Neural progenitor cell (in vitro differentiated cells): ENCODE results near the gene GNAI1. TPM values are rescaled to one million over a fixed set of nuclear protein-coding genes. Genes with fewer than 3 reads are reported as not detected.

ENCODE experiments used
- DNase-seq: peaks from one replicate; pipeline ENCODE4 v3.0.0-alpha.2; 2016; ENCODE audit warnings: low spot score
- H2AFZ ChIP-seq: fragments of 200-600 bp; sonication (generic); replicated peaks from 2 replicates; pipeline ENCODE4 v1.6.1; 2016; ENCODE audit warnings: antibody characterized with exemption
- H3F3A ChIP-seq: fragments of 200-600 bp; sonication (generic); 2 replicates; pipeline ENCODE4 v1.6.1; 2016; ENCODE audit warnings: antibody characterized with exemption, low read depth
- H3K27ac ChIP-seq: fragments of 200-600 bp; sonication (generic); 2 replicates; pipeline ENCODE4 v1.5.1; 2016; ENCODE audit warnings: mild to moderate bottlenecking
- H3K27me3 ChIP-seq: fragments of 200-600 bp; sonication (generic); 2 replicates; pipeline ENCODE4 v1.6.1; 2016; ENCODE audit warnings: mild to moderate bottlenecking, moderate library complexity
- H3K36me3 ChIP-seq: fragments of 200-600 bp; sonication (generic); 2 replicates; pipeline ENCODE4 v1.5.1; 2016
- H3K4me1 ChIP-seq: fragments of 200-600 bp; sonication (generic); 2 replicates; pipeline ENCODE4 v1.6.1; 2016; ENCODE audit warnings: mixed run types
- H3K4me2 ChIP-seq: fragments of 200-600 bp; sonication (generic); 2 replicates; pipeline ENCODE4 v1.6.1; 2016
- H3K4me3 ChIP-seq: fragments of 200-600 bp; sonication (generic); 2 replicates; pipeline ENCODE4 v1.5.1; 2016
- H3K79me2 ChIP-seq: fragments of 200-600 bp; sonication (generic); 2 replicates; pipeline ENCODE4 v1.6.1; 2016; ENCODE audit warnings: low read depth
- H3K9ac ChIP-seq: fragments of 200-600 bp; sonication (generic); 2 replicates; pipeline ENCODE4 v1.6.1; 2016
- H3K9me3 ChIP-seq: fragments of 200-600 bp; sonication (generic); 2 replicates; pipeline ENCODE4 v1.5.1; 2016; ENCODE audit warnings: low read depth
- H4K20me1 ChIP-seq: fragments of 200-600 bp; sonication (generic); 2 replicates; pipeline ENCODE4 v1.6.1; 2016; ENCODE audit warnings: low read depth
- H3K27ac Mint-ChIP-seq: 3 replicates; pipeline ENCODE4 v1.8.0; 2021; ENCODE audit warnings: mixed read lengths
- H3K27me3 Mint-ChIP-seq: 2 replicates; pipeline ENCODE4 v1.8.0; 2022; ENCODE audit warnings: low read depth, mild to moderate bottlenecking, inconsistent platforms, moderate library complexity, mixed read lengths; ENCODE audit not compliant: insufficient read depth
- H3K36me3 Mint-ChIP-seq: 3 replicates; pipeline ENCODE4 v1.8.0; 2021; ENCODE audit warnings: mixed read lengths
- H3K4me1 Mint-ChIP-seq: 3 replicates; pipeline ENCODE4 v1.8.0; 2021; ENCODE audit warnings: mixed read lengths
- H3K4me3 Mint-ChIP-seq: 3 replicates; pipeline ENCODE4 v1.8.0; 2021; ENCODE audit warnings: mild to moderate bottlenecking, moderate library complexity, mixed read lengths
- H3K9me3 Mint-ChIP-seq: 3 replicates; pipeline ENCODE4 v1.8.0; 2020; ENCODE audit warnings: mixed read lengths
- EZH2 ChIP-seq: fragments of 200-600 bp; sonication (generic); IDR thresholded peaks from 2 replicates; pipeline ENCODE4 v1.6.1; 2017; ENCODE audit warnings: antibody characterized with exemption, mild to moderate bottlenecking, moderate library complexity
- EZH2phosphoT487 ChIP-seq: fragments of 200-600 bp; sonication (generic); IDR thresholded peaks from 2 replicates; pipeline ENCODE4 v1.6.1; 2017; ENCODE audit warnings: antibody characterized with exemption
- total RNA-seq: library from RNA; depleted of rRNA; stranded (reverse); fragments of >200 nt; gene quantifications from 2 replicates; pipeline ENCODE4 v1.2.3, GENCODE V29; 2015; ENCODE audit warnings: low replicate concordance
- TF ChIP-seq, protein P1 (sequence below): fragments of 200-600 bp; sonication (generic); IDR thresholded peaks from 2 replicates; pipeline ENCODE4 v1.5.1; 2017; ENCODE audit warnings: antibody characterized with exemption, mild to moderate bottlenecking

GNAI1 gene
- total RNA-seq, 1 donor from 2014 or later, result 91.3 TPM

GRCh38 chr7:80128918-80129317 lies 5.7 kb upstream of the GNAI1 start:
- H3K36me3 ChIP-seq, result no peaks in the 10 kb centered on the region
- Mint-ChIP-seq H3K36me3 (no peaks in the 10 kb centered on the region), H3K27ac (no peak overlapping the region), H3K9me3 (no peaks in the 10 kb centered on the region), H3K4me1 (peaks cover 22% of the 10 kb centered on the region), H3K4me3 (no peak overlapping the region), H3K27me3 (peaks cover 3% of the 10 kb centered on the region)
- H3K4me1 ChIP-seq, result peaks cover 58% of the 10 kb centered on the region
- TF ChIP-seq EZH2 (no peak), EZH2phosphoT487 (no peak)
- TF ChIP-seq, protein P1, sequence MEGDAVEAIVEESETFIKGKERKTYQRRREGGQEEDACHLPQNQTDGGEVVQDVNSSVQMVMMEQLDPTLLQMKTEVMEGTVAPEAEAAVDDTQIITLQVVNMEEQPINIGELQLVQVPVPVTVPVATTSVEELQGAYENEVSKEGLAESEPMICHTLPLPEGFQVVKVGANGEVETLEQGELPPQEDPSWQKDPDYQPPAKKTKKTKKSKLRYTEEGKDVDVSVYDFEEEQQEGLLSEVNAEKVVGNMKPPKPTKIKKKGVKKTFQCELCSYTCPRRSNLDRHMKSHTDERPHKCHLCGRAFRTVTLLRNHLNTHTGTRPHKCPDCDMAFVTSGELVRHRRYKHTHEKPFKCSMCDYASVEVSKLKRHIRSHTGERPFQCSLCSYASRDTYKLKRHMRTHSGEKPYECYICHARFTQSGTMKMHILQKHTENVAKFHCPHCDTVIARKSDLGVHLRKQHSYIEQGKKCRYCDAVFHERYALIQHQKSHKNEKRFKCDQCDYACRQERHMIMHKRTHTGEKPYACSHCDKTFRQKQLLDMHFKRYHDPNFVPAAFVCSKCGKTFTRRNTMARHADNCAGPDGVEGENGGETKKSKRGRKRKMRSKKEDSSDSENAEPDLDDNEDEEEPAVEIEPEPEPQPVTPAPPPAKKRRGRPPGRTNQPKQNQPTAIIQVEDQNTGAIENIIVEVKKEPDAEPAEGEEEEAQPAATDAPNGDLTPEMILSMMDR, result no peak
- DNase-seq, result no peak
- no peak overlapping the region for H2AFZ ChIP-seq
- H3K27ac ChIP-seq, result no peak overlapping the region
- no peaks in the 10 kb centered on the region for H3K9me3 ChIP-seq
- H3F3A ChIP-seq, result peaks cover 34% of the 10 kb centered on the region
- H3K4me3 ChIP-seq, result no peak overlapping the region
- H3K79me2 ChIP-seq, result no peaks in the 10 kb centered on the region
- no peak overlapping the region for H3K4me2 ChIP-seq
- H3K27me3 ChIP-seq, result no peaks in the 10 kb centered on the region
- no peaks in the 10 kb centered on the region for H4K20me1 ChIP-seq
- H3K9ac ChIP-seq, result no peak overlapping the region

- Mint-ChIP-seq H3K4me3 (no peak overlapping the region), H3K9me3 (no peaks in the 10 kb centered on the region), H3K27ac (no peak overlapping the region), H3K27me3 (peaks cover 3% of the 10 kb centered on the region), H3K4me1 (peaks cover 21% of the 10 kb centered on the region), H3K36me3 (no peaks in the 10 kb centered on the region)
- no peak for DNase-seq
- no peaks in the 10 kb centered on the region for H3K27me3 ChIP-seq
- H3K36me3 ChIP-seq, result no peaks in the 10 kb centered on the region
- H2AFZ ChIP-seq, result no peak overlapping the region
- no peak overlapping the region for H3K4me2 ChIP-seq
- H3K27ac ChIP-seq, result no peak overlapping the region
- H4K20me1 ChIP-seq, result no peaks in the 10 kb centered on the region
- no peaks in the 10 kb centered on the region for H3K9me3 ChIP-seq
- no peak overlapping the region for H3K4me3 ChIP-seq
- H3K79me2 ChIP-seq, result peaks cover under 1% of the 10 kb centered on the region
- H3K4me1 ChIP-seq, result peaks cover 52% of the 10 kb centered on the region
- peaks cover 37% of the 10 kb centered on the region for H3F3A ChIP-seq
- TF ChIP-seq, protein P1, result no peak
- H3K9ac ChIP-seq, result no peak overlapping the region
Observed at GRCh38 chr7:80129785-80130184, 4.8 kb upstream of the GNAI1 start.

DNA sequence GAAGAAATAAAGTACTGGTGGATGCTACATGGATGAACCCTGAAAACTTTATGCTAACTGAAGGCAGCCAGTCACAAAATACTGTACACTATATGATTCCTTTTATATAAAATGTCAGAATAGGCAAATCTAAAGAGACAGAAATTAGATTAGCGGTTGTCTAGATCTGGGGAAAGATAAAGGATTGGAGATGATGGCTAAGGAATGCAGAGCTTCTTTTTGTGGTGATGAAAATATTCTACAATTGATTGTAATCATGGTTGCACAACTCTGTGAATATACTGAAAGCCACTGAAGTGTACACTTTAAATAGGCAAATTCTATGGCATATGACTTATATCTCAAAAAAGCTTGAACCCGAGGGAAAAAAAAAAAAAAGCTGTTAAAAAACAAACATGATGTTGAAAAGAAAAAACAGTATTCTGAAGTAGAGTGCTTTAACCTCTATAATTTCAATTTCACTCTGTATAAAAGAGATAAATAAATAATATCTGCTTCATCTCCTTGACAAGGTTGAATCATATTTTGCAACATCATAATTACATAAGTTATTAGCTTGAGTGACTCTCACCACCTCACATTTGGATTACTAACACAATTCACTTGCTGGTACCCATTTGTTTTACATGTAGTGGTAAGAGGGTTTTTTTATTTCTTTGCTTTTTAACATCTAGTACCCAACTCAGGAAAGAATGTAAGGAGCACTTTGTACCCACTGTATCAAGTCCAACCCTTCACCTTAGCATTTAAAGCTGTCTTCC lies 2.8 kb upstream of the GNAI1 start:
- TF ChIP-seq EZH2 (no peak), EZH2phosphoT487 (no peak)
- TF ChIP-seq, protein P1, result no peak

More for the DNA sequence above, 2.8 kb upstream of the GNAI1 start:
- H4K20me1 ChIP-seq, result no peaks in the 10 kb centered on the region
- no peaks in the 10 kb centered on the region for H3K36me3 ChIP-seq
- H3K9me3 ChIP-seq, result no peaks in the 10 kb centered on the region
- peaks cover 2% of the 10 kb centered on the region for H3K27me3 Mint-ChIP-seq
- no peak overlapping the region for H3K9ac ChIP-seq
- H3K9me3 Mint-ChIP-seq, result no peaks in the 10 kb centered on the region
- H3K4me3 Mint-ChIP-seq, result no peak overlapping the region
- no peak overlapping the region for H3K4me3 ChIP-seq
- H3K79me2 ChIP-seq, result peaks cover 21% of the 10 kb centered on the region
- H3K4me2 ChIP-seq, result no peak overlapping the region
- H2AFZ ChIP-seq, result no peak overlapping the region
- peaks cover 18% of the 10 kb centered on the region for H3K4me1 Mint-ChIP-seq
- DNase-seq, result no peak
- H3K4me1 ChIP-seq, result peaks cover 37% of the 10 kb centered on the region
- H3K27ac ChIP-seq, result no peak overlapping the region
- H3F3A ChIP-seq, result peaks cover 26% of the 10 kb centered on the region
- H3K27me3 ChIP-seq, result no peaks in the 10 kb centered on the region
- no peaks in the 10 kb centered on the region for H3K36me3 Mint-ChIP-seq
- no peak overlapping the region for H3K27ac Mint-ChIP-seq
